GM12878 (cell line): Measurements from ENCODE around the gene HERC2. TPM values are rescaled to one million over a fixed set of nuclear protein-coding genes. Genes with fewer than 3 reads are reported as not detected.
"Not testable (repeated sequence)": the region's sequence is repeated elsewhere in the genome, so short reads cannot be mapped to it uniquely, and the experiment has no call there.

Source experiments
- ATAC-seq: fragments of 200-7000 bp; cut with Tn5 transposase; 3 replicates; pipeline ENCODE4 v1.9.1; 2020; ENCODE audit warnings: mild to moderate bottlenecking, moderate library complexity
- BruUV-seq: library from RNA; stranded (reverse); fragments of 400-500 nt; replicated peaks from 2 replicates; lab custom pipeline; 2021; lab: Mats Ljungman, UMichigan
- CTCF ChIA-PET: fragments of 300-600 bp; sonication (Branson Sonifier 250); formaldehyde crosslinking; extraction: SDS; loops from one replicate; lab custom pipeline; 2021; ENCODE audit warnings: inconsistent platforms; lab: Yijun Ruan, JAX
- POLR2A ChIA-PET: fragments of 350-600 bp; formaldehyde crosslinking; extraction: SDS; loops from one replicate; lab custom pipeline; 2021; ENCODE audit warnings: inconsistent platforms; lab: Charles Lee
- RAD21 ChIA-PET: fragments of 300-600 bp; sonication (Branson Sonifier 250); formaldehyde crosslinking; loops from one replicate; lab custom pipeline; 2023; ENCODE audit warnings: antibody characterized with exemption; ENCODE audit not compliant: unreplicated experiment; lab: Charles Lee
- SMC1A ChIA-PET: fragments of 300-600 bp; sonication (Branson Sonifier 250); formaldehyde crosslinking; loops from one replicate; lab custom pipeline; 2023; ENCODE audit not compliant: unreplicated experiment, uncharacterized antibody; lab: Charles Lee
- DNase-seq: peaks from one replicate; pipeline ENCODE4 v3.0.0-alpha.2; 2011; ENCODE audit warnings: low read depth, low spot score
- FAIRE-seq: peaks from 3 replicates; lab custom pipeline; 2011; peaks lifted over from hg19 to GRCh38; lab: Jason Lieb, UNC
- H2AFZ ChIP-seq: 2 replicates; pipeline ENCODE4 v1.6.0; 2011; ENCODE audit warnings: low read depth, low read length, control low read depth; ENCODE audit not compliant: control insufficient read depth
- H3K27ac ChIP-seq: 2 replicates; pipeline ENCODE4 v1.5.1; 2011; ENCODE audit warnings: control low read depth; ENCODE audit not compliant: control insufficient read depth, insufficient read depth
- H3K27me3 ChIP-seq, 2 experiments: replicated peaks in 1 of 2; 2 replicates each; pipeline versions ENCODE4 v1.6.0 to v1.6.1; 2011; ENCODE audit warnings: low read length in 1 of 2; ENCODE audit not compliant: control insufficient read depth in 2 of 2, insufficient read depth in 2 of 2
- H3K36me3 ChIP-seq, 2 experiments: 2 replicates each; pipeline ENCODE4 v1.5.1; 2011; ENCODE audit warnings: low read length in 1 of 2; ENCODE audit not compliant: control insufficient read depth in 2 of 2, insufficient read depth in 2 of 2
- H3K4me1 ChIP-seq: 2 replicates; pipeline ENCODE4 v1.6.1; 2011; ENCODE audit warnings: mild to moderate bottlenecking, low read length, moderate library complexity, mixed read lengths; ENCODE audit not compliant: control insufficient read depth, insufficient read depth
- H3K4me2 ChIP-seq: 2 replicates; pipeline ENCODE4 v1.6.0; 2011; ENCODE audit warnings: control low read depth; ENCODE audit not compliant: control insufficient read depth, insufficient read depth
- H3K4me3 ChIP-seq: fragments of 200-600 bp; sonication (generic); 2 replicates; pipeline ENCODE4 v1.5.1; 2016
- H3K79me2 ChIP-seq: 2 replicates; pipeline ENCODE4 v1.6.0; 2011; ENCODE audit warnings: low read length; ENCODE audit not compliant: control insufficient read depth, insufficient read depth
- H3K9ac ChIP-seq: 2 replicates; pipeline ENCODE4 v1.8.0; 2011; ENCODE audit warnings: low read length, control low read depth, mixed read lengths; ENCODE audit not compliant: control insufficient read depth, insufficient read depth
- H3K9me3 ChIP-seq: replicated peaks from 3 replicates; pipeline ENCODE4 v1.5.1; 2011; ENCODE audit warnings: mild to moderate bottlenecking, low read length; ENCODE audit not compliant: control insufficient read depth, insufficient read depth
- H4K20me1 ChIP-seq: 2 replicates; pipeline ENCODE4 v1.6.0; 2011; ENCODE audit not compliant: control insufficient read depth, insufficient read depth
- WGBS: methylation state at CpG from one replicate; pipeline ENCODE4 v1.1.6; 2016; ENCODE audit warnings: low lambda C conversion rate; ENCODE audit not compliant: insufficient replicate concordance, insufficient coverage; ENCODE audit errors: missing lambda C conversion rate; 5-methylcytosine and 5-hydroxymethylcytosine counted together
- in situ Hi-C: fragments of 300-500 bp; cut with MboI; formaldehyde crosslinking; loops from 9 replicates; pipeline ENCODE4 v1.14.3; 2018; ENCODE audit warnings: mixed read lengths
- intact Hi-C: fragments of 100-400 bp; cut with micrococcal nuclease; formaldehyde crosslinking; loops from one replicate; pipeline ENCODE4 v1.14.2; 2022; ENCODE audit not compliant: unreplicated experiment
- polyA plus RNA-seq, 11 experiments: library from polyadenylated mRNA; depleted of rRNA in 4 of 11; unstranded in 6 of 11; stranded (reverse) in 5 of 11; fragments of >200 nt; fragmentation: Nextera tagmentation in 4 of 11; fragmentation: Illumina TruSeq in 1 of 11; extraction: Ambion mirVana in 4 of 11; extraction: Trizol in 1 of 11; gene quantifications; 1 replicate in 1 of 11; 2 replicates in 10 of 11; pipeline versions ENCODE4 v1.2.1 to v1.2.3, GENCODE V29; 2011 to 2016; ENCODE audit warnings: inconsistent platforms in 2 of 11, missing spikeins in 2 of 11, low read depth in 1 of 11
- total RNA-seq, 4 experiments: library from RNA; depleted of rRNA in 3 of 4; stranded (reverse); fragments of >200 nt in 3 of 4; fragmentation: Illumina TruSeq in 1 of 4; extraction: Trizol in 1 of 4; gene quantifications; 2 replicates each; pipeline versions ENCODE4 v1.2.1 to v1.2.3, GENCODE V29; 2013 to 2021

The HERC2 gene
- total and polyA plus RNA-seq, 10 of the 15 experiments (the other 5 are each of a cell fraction or from before 2014, with no cell fraction given) = 6.1 to 39.0 (median 24.0) TPM

- ATAC-seq, H3K4me3 ChIP-seq, H2AFZ ChIP-seq, FAIRE-seq, H3K27me3 ChIP-seq, DNase-seq, in situ Hi-C loops, H3K9me3 ChIP-seq, H3K27ac ChIP-seq, H3K4me1 ChIP-seq, CTCF ChIA-PET, H3K9ac ChIP-seq, intact Hi-C loops, SMC1A ChIA-PET, RAD21 ChIA-PET, H3K4me2 ChIP-seq, H4K20me1 ChIP-seq, H3K36me3 ChIP-seq, POLR2A ChIA-PET, BruUV-seq, H3K79me2 ChIP-seq: not testable (repeated sequence)
- WGBS = 93% methylated on average over 3 of the region's 3 CpGs
These were observed 24.5 kb downstream of the HERC2 start for GRCh38 chr15:28297434-28297833.

GRCh38 chr15:28296814-28297213 is 25.2 kb downstream of the HERC2 start:
- H3K27me3 ChIP-seq, BruUV-seq, FAIRE-seq, H3K9ac ChIP-seq, POLR2A ChIA-PET, H2AFZ ChIP-seq, DNase-seq, H3K79me2 ChIP-seq, CTCF ChIA-PET, intact Hi-C loops, RAD21 ChIA-PET, H3K9me3 ChIP-seq, H3K4me1 ChIP-seq, SMC1A ChIA-PET, H3K4me2 ChIP-seq, H3K36me3 ChIP-seq, in situ Hi-C loops, H3K4me3 ChIP-seq, H3K27ac ChIP-seq, H4K20me1 ChIP-seq: not testable (repeated sequence)
- 97% methylated on average over 4 of the region's 4 CpGs for WGBS
- peak; percentile 96 for ATAC-seq

GRCh38 chr15:28295009-28295563 is 26.9 kb downstream of the HERC2 start:
- POLR2A ChIA-PET, in situ Hi-C loops, H3K79me2 ChIP-seq, CTCF ChIA-PET, H4K20me1 ChIP-seq, intact Hi-C loops, H3K27ac ChIP-seq, RAD21 ChIA-PET, ATAC-seq, FAIRE-seq, H3K4me2 ChIP-seq, H3K9ac ChIP-seq, BruUV-seq, H3K27me3 ChIP-seq, H3K4me1 ChIP-seq, H3K9me3 ChIP-seq, H2AFZ ChIP-seq, DNase-seq, H3K36me3 ChIP-seq, H3K4me3 ChIP-seq: not testable (repeated sequence)
- 63% methylated on average over 3 of the region's 3 CpGs for WGBS
- SMC1A ChIA-PET = interaction anchor here (0.6 kb wide), 1 partner anchor 14 kb away, joined by 3 read pairs; no protein-coding TSS in a partner anchor

GRCh38 chr15:28294560-28294959 is 27.4 kb downstream of the HERC2 start:
- H4K20me1 ChIP-seq, DNase-seq, RAD21 ChIA-PET, H3K36me3 ChIP-seq, H3K4me2 ChIP-seq, H3K9ac ChIP-seq, H2AFZ ChIP-seq, ATAC-seq, intact Hi-C loops, H3K27ac ChIP-seq, H3K4me3 ChIP-seq, FAIRE-seq, CTCF ChIA-PET, H3K79me2 ChIP-seq, H3K9me3 ChIP-seq, in situ Hi-C loops, BruUV-seq, H3K27me3 ChIP-seq, SMC1A ChIA-PET, POLR2A ChIA-PET, H3K4me1 ChIP-seq: not testable (repeated sequence)
- 97% methylated on average over 6 of the region's 10 CpGs for WGBS
